PC-9 (cell line): ENCODE results near the gene ISG20. TPM values are rescaled to one million over a fixed set of nuclear protein-coding genes. Genes with fewer than 3 reads are reported as not detected.

ENCODE experiments used
- BruUV-seq: library from RNA; stranded (reverse); fragments of 400-500 nt; replicated peaks from 2 replicates; lab custom pipeline; 2021; lab: Mats Ljungman, UMichigan
- CTCF ChIA-PET: fragments of 300-600 bp; sonication (Branson Sonifier 250); formaldehyde crosslinking; loops from one replicate; lab custom pipeline; 2022; ENCODE audit warnings: antibody characterized with exemption; lab: Charles Lee
- POLR2A ChIA-PET: fragments of 300-600 bp; sonication (Branson Sonifier 250); formaldehyde crosslinking; loops from one replicate; lab custom pipeline; 2022; ENCODE audit warnings: antibody characterized with exemption; ENCODE audit not compliant: unreplicated experiment; lab: Charles Lee
- DNase-seq, 2 experiments: peaks; one replicate each; pipeline versions ENCODE4 v3.0.0 to v3.0.0-alpha.2; 2015 to 2022; ENCODE audit warnings: mixed read lengths in 1 of 2
- H2AFZ ChIP-seq: fragments of 200-600 bp; sonication (generic); 2 replicates; pipeline ENCODE4 v1.8.1; 2017; ENCODE audit warnings: antibody characterized with exemption
- H3F3A ChIP-seq: fragments of 200-600 bp; sonication (generic); 2 replicates; pipeline ENCODE4 v1.8.1; 2017; ENCODE audit warnings: antibody characterized with exemption, mild to moderate bottlenecking, low read depth; ENCODE audit not compliant: insufficient read depth
- H3K27ac ChIP-seq: fragments of 200-600 bp; sonication (generic); 2 replicates; pipeline ENCODE4 v1.6.1; 2016; ENCODE audit warnings: mixed run types
- H3K27me3 ChIP-seq: fragments of 200-600 bp; sonication (generic); 2 replicates; pipeline ENCODE4 v1.6.1; 2016; ENCODE audit warnings: low read depth, mixed run types; ENCODE audit not compliant: insufficient read depth
- H3K36me3 ChIP-seq: fragments of 200-600 bp; sonication (generic); 2 replicates; pipeline ENCODE4 v1.6.1; 2016; ENCODE audit warnings: low read depth, mixed run types
- H3K4me1 ChIP-seq: fragments of 200-600 bp; sonication (generic); replicated peaks from 2 replicates; pipeline ENCODE4 v1.6.1; 2016; ENCODE audit warnings: mixed run types; ENCODE audit not compliant: insufficient read depth
- H3K4me2 ChIP-seq: fragments of 200-600 bp; sonication (generic); 2 replicates; pipeline ENCODE4 v1.6.1; 2017; ENCODE audit warnings: mixed run types
- H3K4me3 ChIP-seq: fragments of 200-600 bp; sonication (generic); 2 replicates; pipeline ENCODE4 v1.6.1; 2016; ENCODE audit warnings: mixed run types
- H3K79me2 ChIP-seq: fragments of 200-600 bp; sonication (generic); 2 replicates; pipeline ENCODE4 v1.6.1; 2017; ENCODE audit warnings: low read depth, mixed run types
- H3K9me2 ChIP-seq: fragments of 200-600 bp; sonication (generic); 2 replicates; pipeline ENCODE4 v1.8.1; 2017; ENCODE audit warnings: mild to moderate bottlenecking; ENCODE audit not compliant: insufficient read depth
- H3K9me3 ChIP-seq: fragments of 200-600 bp; sonication (generic); 2 replicates; pipeline ENCODE4 v1.8.1; 2016; ENCODE audit warnings: low read depth; ENCODE audit not compliant: insufficient read depth
- H4K20me1 ChIP-seq: fragments of 200-600 bp; sonication (generic); 2 replicates; pipeline ENCODE4 v1.8.1; 2017; ENCODE audit not compliant: insufficient read depth
- CTCF ChIP-seq: fragments of 200-600 bp; sonication (generic); conservative IDR thresholded peaks from 2 replicates; pipeline ENCODE4 v1.6.1; 2017; ENCODE audit warnings: mixed run types, antibody characterized with exemption, mild to moderate bottlenecking, moderate library complexity
- EZH2 ChIP-seq: fragments of 200-600 bp; sonication (generic); IDR thresholded peaks from 2 replicates; pipeline ENCODE4 v1.8.0; 2017; ENCODE audit warnings: antibody characterized with exemption, low read depth
- intact Hi-C: fragments of 100-400 bp; cut with micrococcal nuclease; formaldehyde crosslinking; loops from one replicate; pipeline ENCODE4 v1.10.0; 2022; ENCODE audit not compliant: unreplicated experiment
- total RNA-seq: library from RNA; stranded (reverse); gene quantifications from 2 replicates; pipeline ENCODE4 v1.2.3, GENCODE V29; 2021

Gene ISG20
- total RNA-seq, 1 experiment from 2014 or later, result 2.5 TPM

GRCh38 chr15:88624156-88624970 is 14.5 kb upstream of the ISG20 start:
- H4K20me1 ChIP-seq, result peaks cover 18% of the 10 kb centered on the region; the same call in 1 of the 2 replicates
- no peak overlapping the region for H3K4me2 ChIP-seq
- no peak overlapping the region for H2AFZ ChIP-seq
- H3K9me2 ChIP-seq, result no peaks in the 10 kb centered on the region
- H3K27ac ChIP-seq, result no peak overlapping the region
- H3K4me1 ChIP-seq, result peaks cover 19% of the 10 kb centered on the region
- no peaks in the 10 kb centered on the region for H3K27me3 ChIP-seq
- H3K9me3 ChIP-seq, result no peaks in the 10 kb centered on the region
- no peak overlapping the region for H3K4me3 ChIP-seq
- ChIA-PET POLR2A (no interaction called here), CTCF (interaction anchor here (0.6 kb wide), 1 partner anchor 259 kb away, joined by 4 read pairs; no protein-coding TSS in a partner anchor)
- intact Hi-C loops, result loop anchor here (5.0 kb wide), 1 partner anchor 78 kb away; no protein-coding TSS in a partner anchor
- TF ChIP-seq EZH2, result no peak
- TF ChIP-seq CTCF, result no peak
- H3K79me2 ChIP-seq, result peaks cover 68% of the 10 kb centered on the region
- H3F3A ChIP-seq, result peaks cover 13% of the 10 kb centered on the region; the same call in 1 of the 2 replicates
- no peak for DNase-seq
- H3K36me3 ChIP-seq, result peaks cover 12% of the 10 kb centered on the region
- no TSS peak for BruUV-seq

- Histone ChIP-seq H3K4me2 (no peak overlapping the region), H4K20me1 (peaks cover 18% of the 10 kb centered on the region; the same call in 1 of the 2 replicates), H3F3A (peaks cover 13% of the 10 kb centered on the region; the same call in 1 of the 2 replicates), H2AFZ (no peak overlapping the region), H3K9me2 (no peaks in the 10 kb centered on the region), H3K27me3 (no peaks in the 10 kb centered on the region), H3K4me3 (no peak overlapping the region), H3K27ac (no peak overlapping the region), H3K36me3 (peaks cover 12% of the 10 kb centered on the region), H3K4me1 (peaks cover 19% of the 10 kb centered on the region), H3K79me2 (peaks cover 68% of the 10 kb centered on the region), H3K9me3 (no peaks in the 10 kb centered on the region)
- POLR2A ChIA-PET, result no interaction called here
- TF ChIP-seq CTCF, result no peak
- TF ChIP-seq EZH2, result no peak
- DNase-seq, result no peak
- CTCF ChIA-PET, result interaction anchor here (0.6 kb wide), 1 partner anchor 258 kb away, joined by 4 read pairs; no protein-coding TSS in a partner anchor
- BruUV-seq, result no TSS peak
- intact Hi-C loops, result loop anchor here (5.0 kb wide), 1 partner anchor 77 kb away; no protein-coding TSS in a partner anchor
Measured at GRCh38 chr15:88624971-88625490, 13.8 kb upstream of the ISG20 start.

- ChIA-PET POLR2A (no interaction called here), CTCF (no interaction called here)
Measured at GRCh38 chr15:88625943-88626741, 12.7 kb upstream of the ISG20 start.

More at GRCh38 chr15:88625943-88626741, 12.7 kb upstream of the ISG20 start:
- TF ChIP-seq EZH2 (no peak), CTCF (no peak)
- Histone ChIP-seq H3K4me3 (no peak overlapping the region), H3K27me3 (no peaks in the 10 kb centered on the region), H3K27ac (no peak overlapping the region), H3K36me3 (peaks cover 12% of the 10 kb centered on the region), H2AFZ (no peak overlapping the region), H3K9me3 (no peaks in the 10 kb centered on the region), H3K4me2 (no peak overlapping the region), H3K4me1 (peaks cover 16% of the 10 kb centered on the region), H3K79me2 (peaks cover 68% of the 10 kb centered on the region), H4K20me1 (peaks cover 18% of the 10 kb centered on the region; the same call in 1 of the 2 replicates), H3F3A (peaks cover 13% of the 10 kb centered on the region; the same call in 1 of the 2 replicates), H3K9me2 (no peaks in the 10 kb centered on the region)
- BruUV-seq, result no TSS peak
- DNase-seq, result no peak
- intact Hi-C loops, result no loop called here
